GM21619 (cell line): ENCODE results near the gene IFT43.

ENCODE experiments used
- ATAC-seq: cut with Tn5 transposase; IDR thresholded peaks from one replicate; pipeline ENCODE4 v1.9.1; 2021; ENCODE audit not compliant: unreplicated experiment

Gene IFT43

GRCh38 chr14:76101391-76102379, 116.1 kb downstream of the IFT43 start:
- ATAC-seq, result no peak

- ATAC-seq, result no peak
These were observed 119.3 kb downstream of the IFT43 start for GRCh38 chr14:76104802-76105355.

- no peak for ATAC-seq
These were observed 120.6 kb downstream of the IFT43 start for GRCh38 chr14:76106188-76106587.

GRCh38 chr14:76109087-76109880, 123.7 kb downstream of the IFT43 start:
- ATAC-seq, result no peak

GRCh38 chr14:76112889-76113624, 127.5 kb downstream of the IFT43 start:
- ATAC-seq, result no peak

DNA sequence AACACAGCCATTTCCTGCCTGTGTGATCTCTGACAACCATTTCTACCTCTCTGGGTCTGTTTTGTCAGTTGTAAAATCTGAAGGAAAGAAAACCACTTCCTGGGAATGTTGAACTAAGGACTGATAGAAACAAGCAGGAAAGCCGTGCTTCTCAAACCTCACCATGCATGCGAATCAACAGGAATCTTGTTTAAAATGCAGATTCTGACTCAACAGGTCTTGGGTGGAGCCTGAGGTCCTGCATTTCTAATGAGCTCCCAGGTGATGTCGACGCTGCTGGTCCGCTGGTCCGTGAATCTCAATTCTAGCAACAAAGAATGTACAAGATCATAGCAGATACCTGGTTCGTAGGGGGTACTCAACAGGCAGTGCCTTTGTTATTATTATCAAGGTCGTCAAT, 128.1 kb downstream of the IFT43 start:
- ATAC-seq, result no peak

- no peak for ATAC-seq
These were observed 129.5 kb downstream of the IFT43 start for GRCh38 chr14:76115010-76115422.

- no peak for ATAC-seq
These were observed 132.4 kb downstream of the IFT43 start for GRCh38 chr14:76117789-76118484.

DNA sequence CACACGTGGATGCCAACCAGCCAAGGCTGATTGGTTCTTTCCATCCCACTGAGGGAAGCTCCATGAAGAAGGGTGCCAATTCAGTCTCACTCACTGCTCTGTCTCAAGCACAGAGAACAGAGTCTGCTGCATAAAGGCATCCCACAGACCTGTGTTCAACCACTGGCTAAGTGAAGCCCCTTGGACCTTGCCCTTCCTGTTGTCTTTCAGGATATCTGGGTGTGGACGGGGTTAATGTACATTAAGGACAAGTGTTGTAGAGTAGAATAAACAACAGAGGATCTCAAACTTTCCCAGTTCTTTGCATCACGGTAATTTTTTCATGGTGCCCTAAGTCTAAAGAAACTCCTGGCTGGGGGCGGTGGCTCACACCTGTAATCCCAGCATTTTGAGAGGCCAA, 133.0 kb downstream of the IFT43 start:
- no peak for ATAC-seq

DNA sequence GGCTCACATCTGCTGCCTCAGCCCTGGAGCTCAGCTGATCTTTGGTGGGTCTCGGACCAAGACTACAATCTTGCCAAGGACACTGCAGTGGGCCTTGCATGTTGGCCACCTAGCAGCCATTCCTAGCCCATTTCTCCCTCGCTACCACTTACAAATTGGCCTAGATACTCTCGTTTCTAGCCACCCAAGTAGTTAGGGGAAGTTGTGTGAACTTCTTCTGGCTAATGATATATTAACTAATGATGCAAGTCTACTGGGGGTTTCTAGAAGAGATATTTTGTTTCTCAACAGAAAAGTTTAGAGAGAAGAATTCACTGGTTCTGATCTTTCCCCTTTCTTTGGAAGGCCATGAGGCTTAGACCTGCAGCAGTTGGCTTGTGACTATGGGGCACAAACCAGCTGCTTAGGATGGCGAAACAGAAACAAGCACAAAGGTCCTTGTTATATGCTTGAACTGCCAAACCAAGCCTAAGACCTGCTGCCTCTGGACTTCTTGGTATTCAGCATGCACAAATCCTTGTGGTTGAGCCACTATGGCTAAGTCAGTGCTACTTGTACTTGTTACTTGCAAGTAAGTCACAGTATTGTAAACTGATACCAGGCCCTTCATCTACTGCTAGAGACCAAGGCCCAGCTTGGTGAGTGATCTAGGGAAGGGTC, 135.7 kb downstream of the IFT43 start:
- no peak for ATAC-seq

DNA sequence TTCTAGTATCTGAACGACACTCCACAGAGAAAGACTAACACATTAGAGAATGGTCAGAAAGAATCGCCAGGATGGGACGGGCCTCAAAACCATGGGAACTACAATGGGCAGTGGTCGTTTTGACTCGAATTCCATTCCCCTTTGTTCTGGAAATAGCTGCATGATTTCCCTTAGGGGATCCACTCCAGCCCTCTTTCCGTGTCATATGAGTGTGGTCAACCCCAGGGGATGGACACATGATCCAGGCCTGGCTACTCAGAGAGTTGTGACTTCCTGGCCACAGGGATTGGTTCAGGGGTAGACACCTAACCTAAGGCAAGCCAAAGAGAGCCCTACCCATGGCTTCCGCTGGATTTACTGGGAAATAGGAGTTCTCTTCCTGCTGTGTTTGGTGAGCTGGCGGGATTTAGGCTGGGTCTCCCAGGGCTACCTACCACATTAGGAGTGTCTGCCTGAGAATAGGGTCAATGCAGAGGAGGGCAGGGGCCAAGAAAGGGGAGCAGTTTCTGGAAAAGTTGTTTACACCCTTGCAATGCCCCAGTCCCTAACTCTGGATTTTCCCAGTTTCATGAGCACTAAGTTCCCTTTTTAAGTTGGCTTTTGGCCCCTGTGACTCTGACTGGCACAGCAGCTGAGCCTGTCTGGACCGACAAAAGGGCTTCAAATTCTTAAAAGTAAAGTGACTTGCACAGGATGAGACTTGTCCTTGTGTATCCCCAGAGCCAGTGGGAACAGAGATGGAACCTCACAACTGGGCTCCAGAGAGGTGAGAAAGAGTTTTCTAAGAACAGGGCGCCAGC, 138.1 kb downstream of the IFT43 start:
- ATAC-seq, result no peak

GRCh38 chr14:76125511-76125910, 139.9 kb downstream of the IFT43 start:
- no peak for ATAC-seq

GRCh38 chr14:76126076-76126475, 140.5 kb downstream of the IFT43 start:
- ATAC-seq, result no peak

DNA sequence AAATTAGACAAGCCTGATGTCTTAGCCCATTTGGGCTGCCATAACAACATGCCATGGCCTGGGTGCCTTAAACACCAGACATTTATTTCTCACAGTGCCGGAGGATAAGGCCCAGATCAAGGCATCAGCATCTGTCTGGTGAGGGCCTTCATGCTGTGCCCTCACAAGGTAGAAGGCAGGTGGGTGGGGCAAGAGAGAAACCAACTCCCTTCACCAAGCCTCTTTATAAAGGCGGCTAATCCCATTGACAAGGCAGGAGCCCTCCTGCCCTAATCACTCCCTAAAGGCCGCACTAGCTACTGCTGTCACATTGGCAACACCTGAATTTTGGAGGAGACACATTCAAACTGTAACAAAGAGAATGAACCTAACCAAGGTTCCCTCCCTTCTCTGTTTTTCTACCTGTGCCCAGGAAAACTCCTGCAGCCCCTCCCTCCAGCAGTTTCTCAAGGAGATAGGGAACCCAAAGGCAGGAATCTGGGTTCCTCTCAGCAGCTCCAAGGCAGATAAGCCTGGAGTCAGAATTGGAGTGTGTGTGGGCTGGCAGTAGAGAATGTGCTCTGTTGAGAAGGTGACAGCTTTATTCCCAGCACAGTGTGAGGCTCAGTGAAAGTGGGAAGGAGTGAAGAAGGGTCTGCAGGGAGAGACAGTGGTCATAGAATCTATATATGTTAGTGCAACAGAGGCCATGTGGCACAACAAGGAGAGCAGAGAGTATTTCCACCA, 144.5 kb downstream of the IFT43 start:
- ATAC-seq, result no peak

- no peak for ATAC-seq
These were observed 145.8 kb downstream of the IFT43 start for GRCh38 chr14:76131071-76131965.

DNA sequence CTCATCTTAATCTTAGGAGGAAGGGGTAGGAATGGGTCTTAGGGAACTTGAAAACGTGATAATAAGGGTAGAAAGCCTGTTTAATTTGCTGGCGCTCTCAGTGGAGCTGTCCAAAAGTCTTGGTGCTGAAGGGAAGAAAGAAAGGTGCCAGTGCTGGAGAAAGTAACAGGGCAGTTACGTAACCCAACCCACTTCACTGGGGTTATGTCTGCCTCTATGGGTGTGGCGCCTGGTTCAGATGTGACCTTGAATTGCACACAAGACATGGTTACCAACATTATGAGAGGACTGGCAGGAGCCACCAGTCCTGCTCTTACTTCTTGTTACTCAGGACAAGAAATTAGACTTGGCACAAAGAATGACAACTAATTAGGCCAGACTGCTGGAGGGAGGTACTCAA, 147.5 kb downstream of the IFT43 start:
- ATAC-seq, result no peak
